ENCODE data around the gene GALNT10. TPM values are rescaled to one million over a fixed set of nuclear protein-coding genes. Genes with fewer than 3 reads are reported as not detected.

GALNT10 gene
- total and polyA plus RNA-seq, 2 donors (not counting 1 experiment from before 2014, with no cell fraction given), result 18.3 to 35.8 TPM

GRCh38 chr5:154333016-154333415 is 142.5 kb downstream of the GALNT10 start:
- TF ChIP-seq CTCF (conservative IDR thresholded peaks at IDR 0.05 in 1 of 2, IDR thresholded peaks at IDR 0.05 in 1 of 2; ENCODE audit: low read depth in 1 of 2, low read length in 2 of 2), result no peak
- Histone ChIP-seq H3K9me3 (ENCODE audit: control insufficient read depth, insufficient read depth, low read depth, low read length) (no peaks in the 10 kb centered on the region), H3K9ac (ENCODE audit: insufficient read depth, low read length) (no peak overlapping the region), H3K4me1 (ENCODE audit: control insufficient read depth, extremely low read depth, insufficient read depth, low read length) (no peaks in the 10 kb centered on the region), H2AFZ (ENCODE audit: low read length) (no peak overlapping the region), H3K4me3 (replicated peaks in 1 of 4; ENCODE audit: control extremely low read depth in 1 of 4, insufficient read depth in 1 of 4, low read depth in 3 of 4, low read length in 4 of 4) (no peak overlapping the region), H3K27me3 (ENCODE audit: control insufficient read depth, insufficient read depth, low read length) (no peaks in the 10 kb centered on the region), H3K4me2 (ENCODE audit: extremely low read depth, insufficient read depth, low read length) (no peak overlapping the region), H3K79me2 (ENCODE audit: control insufficient read depth, insufficient read depth, low read length) (no peaks in the 10 kb centered on the region), H4K20me1 (ENCODE audit: control insufficient read depth, extremely low read depth, insufficient read depth, low read length) (no peaks in the 10 kb centered on the region), H3K36me3 (ENCODE audit: control insufficient read depth, insufficient read depth, low read length) (peaks cover 2% of the 10 kb centered on the region), H3K27ac (ENCODE audit: insufficient read depth, low read length) (no peak overlapping the region)
- no peak for DNase-seq (ENCODE audit: low read depth in 2 of 2)

DNA sequence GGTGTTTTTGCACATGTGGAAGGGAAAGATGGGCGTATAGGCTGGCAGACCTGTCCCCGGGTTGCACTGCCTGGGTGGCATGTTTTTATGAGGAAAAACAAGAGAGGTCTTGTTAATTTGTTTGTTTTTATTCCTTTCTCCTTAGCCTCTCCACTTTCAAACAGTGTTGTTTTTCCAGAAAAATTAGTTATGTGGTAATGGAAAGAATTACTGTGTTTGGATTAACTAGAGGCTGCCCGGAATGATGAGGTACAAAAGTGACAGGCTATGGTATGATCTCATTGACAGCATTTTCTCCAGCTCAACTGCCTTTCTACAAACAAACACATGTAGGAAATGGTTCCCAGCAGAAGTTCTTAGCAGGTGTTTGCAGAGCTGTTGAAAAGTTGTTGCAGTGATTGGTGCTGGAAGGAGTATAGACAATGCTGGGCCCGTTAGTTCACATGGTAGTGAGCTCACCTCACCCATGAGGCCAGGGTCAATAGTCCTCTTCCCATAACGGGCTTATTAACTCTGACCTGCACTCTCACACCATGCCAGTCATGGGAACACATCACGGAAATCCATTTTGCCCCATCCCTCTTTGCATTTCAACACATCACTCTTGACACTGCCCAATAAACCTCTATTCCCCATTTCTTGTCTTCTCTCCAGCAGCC is 144.0 kb downstream of the GALNT10 start:
- no peaks in the 10 kb centered on the region for H3K79me2 ChIP-seq (ENCODE audit: control insufficient read depth, insufficient read depth, low read length)
- H3K36me3 ChIP-seq (ENCODE audit: control insufficient read depth, insufficient read depth, low read length), result no peaks in the 10 kb centered on the region
- no peaks in the 10 kb centered on the region for H3K9me3 ChIP-seq (ENCODE audit: control insufficient read depth, insufficient read depth, low read depth, low read length)
- H3K4me3 ChIP-seq (replicated peaks in 1 of 4; ENCODE audit: control extremely low read depth in 1 of 4, insufficient read depth in 1 of 4, low read depth in 3 of 4, low read length in 4 of 4), result no peak overlapping the region
- TF ChIP-seq EZH2 (IDR thresholded peaks at IDR 0.05; ENCODE audit: low read length, missing control alignments) (no peak), CTCF (conservative IDR thresholded peaks at IDR 0.05 in 1 of 2, IDR thresholded peaks at IDR 0.05 in 1 of 2; ENCODE audit: low read depth in 1 of 2, low read length in 2 of 2) (no peak)
- H3K4me1 ChIP-seq (ENCODE audit: control insufficient read depth, extremely low read depth, insufficient read depth, low read length), result no peaks in the 10 kb centered on the region
- no peak overlapping the region for H3K4me2 ChIP-seq (ENCODE audit: extremely low read depth, insufficient read depth, low read length)
- no peaks in the 10 kb centered on the region for H4K20me1 ChIP-seq (ENCODE audit: control insufficient read depth, extremely low read depth, insufficient read depth, low read length)
- H3K27me3 ChIP-seq (ENCODE audit: control insufficient read depth, insufficient read depth, low read length), result no peaks in the 10 kb centered on the region
- H2AFZ ChIP-seq (ENCODE audit: low read length), result no peak overlapping the region
- no peak overlapping the region for H3K9ac ChIP-seq (ENCODE audit: insufficient read depth, low read length)
- DNase-seq (ENCODE audit: low read depth in 2 of 2), result peak; percentile 27 to 51
- no peak overlapping the region for H3K27ac ChIP-seq (ENCODE audit: insufficient read depth, low read length)

DNA sequence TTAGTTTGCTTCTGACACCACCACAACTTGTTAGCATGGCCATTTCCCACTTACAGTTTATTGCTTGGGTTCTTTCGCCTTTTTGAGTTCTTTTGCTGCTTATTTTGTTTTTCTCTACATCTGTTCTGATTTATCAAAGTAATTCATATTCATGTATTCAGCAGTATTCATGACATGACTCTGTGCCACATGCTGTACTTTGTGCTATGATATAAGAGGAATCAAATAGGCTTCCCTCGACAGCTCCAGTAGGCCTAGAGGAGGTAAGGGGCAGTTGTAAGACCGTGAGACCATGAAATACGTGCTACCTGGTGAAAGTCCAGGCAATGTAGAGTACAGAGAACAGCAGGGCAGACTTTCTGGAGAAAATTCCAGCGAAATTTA is 144.5 kb downstream of the GALNT10 start:
- H3K4me3 ChIP-seq (replicated peaks in 1 of 4; ENCODE audit: control extremely low read depth in 1 of 4, insufficient read depth in 1 of 4, low read depth in 3 of 4, low read length in 4 of 4), result no peak overlapping the region
- no peaks in the 10 kb centered on the region for H3K79me2 ChIP-seq (ENCODE audit: control insufficient read depth, insufficient read depth, low read length)
- no peak overlapping the region for H3K9ac ChIP-seq (ENCODE audit: insufficient read depth, low read length)
- no peak overlapping the region for H2AFZ ChIP-seq (ENCODE audit: low read length)
- no peaks in the 10 kb centered on the region for H3K36me3 ChIP-seq (ENCODE audit: control insufficient read depth, insufficient read depth, low read length)
- no peak overlapping the region for H3K4me2 ChIP-seq (ENCODE audit: extremely low read depth, insufficient read depth, low read length)
- H3K9me3 ChIP-seq (ENCODE audit: control insufficient read depth, insufficient read depth, low read depth, low read length), result no peaks in the 10 kb centered on the region
- TF ChIP-seq EZH2 (IDR thresholded peaks at IDR 0.05; ENCODE audit: low read length, missing control alignments) (no peak), CTCF (conservative IDR thresholded peaks at IDR 0.05 in 1 of 2, IDR thresholded peaks at IDR 0.05 in 1 of 2; ENCODE audit: low read depth in 1 of 2, low read length in 2 of 2) (no peak)
- H4K20me1 ChIP-seq (ENCODE audit: control insufficient read depth, extremely low read depth, insufficient read depth, low read length), result no peaks in the 10 kb centered on the region
- no peaks in the 10 kb centered on the region for H3K27me3 ChIP-seq (ENCODE audit: control insufficient read depth, insufficient read depth, low read length)
- H3K4me1 ChIP-seq (ENCODE audit: control insufficient read depth, extremely low read depth, insufficient read depth, low read length), result no peaks in the 10 kb centered on the region
- no peak for DNase-seq (ENCODE audit: low read depth in 2 of 2)
- H3K27ac ChIP-seq (ENCODE audit: insufficient read depth, low read length), result no peak overlapping the region

All from fibroblast of lung (primary cell).